Coronary artery (tissue), 2 donors: Measurements from ENCODE around the gene CYP27B1.

ENCODE experiments used
- DNase-seq: peaks from one replicate; pipeline ENCODE4 v3.0.0-alpha.2; 2017; ENCODE audit warnings: low spot score
- H3K27ac ChIP-seq, 2 donors: fragments of 200-600 bp; sonication (generic); one replicate each; pipeline ENCODE4 v1.5.1; 2016 to 2019
- H3K4me3 ChIP-seq: fragments of 200-600 bp; sonication (generic); 2 replicates; pipeline ENCODE4 v1.5.1; 2016; ENCODE audit warnings: mild to moderate bottlenecking, moderate library complexity
- CTCF ChIP-seq: fragments of 200-600 bp; sonication (generic); IDR thresholded peaks from one replicate; pipeline ENCODE4 v1.5.1; 2019; ENCODE audit warnings: antibody characterized with exemption

The CYP27B1 gene

GRCh38 chr12:57765698-57766463, 997 bp downstream of the CYP27B1 start:
- Histone ChIP-seq H3K4me3 (peak overlapping the region; percentile 69), H3K27ac (no peak overlapping the region)
- DNase-seq, result no peak
- TF ChIP-seq CTCF, result no peak

GRCh38 chr12:57765003-57765697, 1.7 kb downstream of the CYP27B1 start:
- Histone ChIP-seq H3K4me3 (peak overlapping the region; percentile 69), H3K27ac (no peak overlapping the region)
- no peak for DNase-seq
- TF ChIP-seq CTCF, result no peak

GRCh38 chr12:57764662-57765002, 2.2 kb downstream of the CYP27B1 start:
- no peak for DNase-seq
- Histone ChIP-seq H3K27ac (no peak overlapping the region), H3K4me3 (peak overlapping the region; percentile 69)
- no peak for TF ChIP-seq CTCF

GRCh38 chr12:57763881-57764661, 2.8 kb downstream of the CYP27B1 start:
- H3K4me3 ChIP-seq, result no peak overlapping the region

GRCh38 chr12:57762463-57762862, 4.4 kb downstream of the CYP27B1 start:
- no peak for TF ChIP-seq CTCF
- Histone ChIP-seq H3K27ac (no peak overlapping the region), H3K4me3 (no peak overlapping the region)
- DNase-seq, result no peak

More at GRCh38 chr12:57763881-57764661, 2.8 kb downstream of the CYP27B1 start:
- no peak overlapping the region for H3K27ac ChIP-seq
- DNase-seq, result no peak
- no peak for TF ChIP-seq CTCF

- DNase-seq, result no peak
- Histone ChIP-seq H3K4me3 (no peak overlapping the region), H3K27ac (no peak overlapping the region)
- TF ChIP-seq CTCF, result no peak
Observed at GRCh38 chr12:57761391-57761998, 5.4 kb downstream of the CYP27B1 start.
